GM12878 (cell line): ENCODE measurements around the gene POLG. TPM values are rescaled to one million over a fixed set of nuclear protein-coding genes. Genes with fewer than 3 reads are reported as not detected.

ENCODE experiments used
- ATF7 ChIP-seq: fragments of 450-650 bp; IDR thresholded peaks from 2 replicates; pipeline ENCODE4 v1.6.1; 2016; ENCODE audit warnings: low read depth, mild to moderate bottlenecking
- BMI1 ChIP-seq: fragments of 450-650 bp; IDR thresholded peaks from 2 replicates; pipeline ENCODE4 v1.6.1; 2016; ENCODE audit warnings: mild to moderate bottlenecking, moderate library complexity, borderline replicate concordance
- CBX3 ChIP-seq: fragments of 200-600 bp; sonication (generic); IDR thresholded peaks from 2 replicates; pipeline ENCODE4 v1.6.1; 2016; ENCODE audit warnings: low read depth, borderline replicate concordance
- CHD2 ChIP-seq: IDR thresholded peaks from 2 replicates; pipeline ENCODE4 v1.6.1; 2011; ENCODE audit warnings: low read depth, low read length, improper control_type of control experiment, borderline replicate concordance
- CTCF ChIP-seq, 3 experiments: IDR thresholded peaks in 2 of 3; conservative IDR thresholded peaks in 1 of 3; 2 replicates each; pipeline ENCODE4 v1.5.1; 2011; ENCODE audit warnings: low read depth in 3 of 3, low read length in 3 of 3, mild to moderate bottlenecking in 3 of 3, control low read depth in 2 of 3, moderate library complexity in 2 of 3, inconsistent platforms in 1 of 3, mixed read lengths in 1 of 3; ENCODE audit not compliant: control insufficient read depth in 2 of 3, insufficient read depth in 1 of 3; ENCODE audit errors: extremely low read depth in 1 of 3
- E4F1 ChIP-seq: fragments of 450-650 bp; IDR thresholded peaks from 2 replicates; pipeline ENCODE4 v1.6.1; 2018; ENCODE audit warnings: borderline replicate concordance, mild to moderate bottlenecking; ENCODE audit not compliant: partially characterized antibody
- EGR1 ChIP-seq, 2 experiments: IDR thresholded peaks; 1 replicate in 1 of 2; 2 replicates in 1 of 2; pipeline ENCODE4 v1.6.1; 2011 to 2012; ENCODE audit warnings: low read depth in 2 of 2, low read length in 2 of 2, borderline replicate concordance in 1 of 2, mild to moderate bottlenecking in 1 of 2, moderate library complexity in 1 of 2
- NR2C2 ChIP-seq: IDR thresholded peaks from 2 replicates; pipeline ENCODE4 v1.6.1; 2011; ENCODE audit warnings: borderline replicate concordance, low read depth; ENCODE audit not compliant: control insufficient read depth, insufficient read length
- RFX5 ChIP-seq: IDR thresholded peaks from 2 replicates; pipeline ENCODE4 v1.6.1; 2011; ENCODE audit warnings: low read depth, low read length, improper control_type of control experiment
- ZNF24 ChIP-seq: fragments of 450-650 bp; IDR thresholded peaks from 2 replicates; pipeline ENCODE4 v1.6.1; 2017; ENCODE audit warnings: antibody characterized with exemption, mild to moderate bottlenecking
- ZNF384 ChIP-seq: IDR thresholded peaks from 2 replicates; pipeline ENCODE4 v1.6.1; 2012; ENCODE audit warnings: low read depth, mild to moderate bottlenecking, low read length, improper control_type of control experiment, borderline replicate concordance
- ZNF622 ChIP-seq: fragments of 450-650 bp; IDR thresholded peaks from 2 replicates; pipeline ENCODE4 v1.6.1; 2017; ENCODE audit warnings: mild to moderate bottlenecking, inconsistent platforms
- polyA plus RNA-seq, 11 experiments: library from polyadenylated mRNA; depleted of rRNA in 4 of 11; unstranded in 6 of 11; stranded (reverse) in 5 of 11; fragments of >200 nt; fragmentation: Nextera tagmentation in 4 of 11; fragmentation: Illumina TruSeq in 1 of 11; extraction: Ambion mirVana in 4 of 11; extraction: Trizol in 1 of 11; gene quantifications; 1 replicate in 1 of 11; 2 replicates in 10 of 11; pipeline versions ENCODE4 v1.2.1 to v1.2.3, GENCODE V29; 2011 to 2016; ENCODE audit warnings: inconsistent platforms in 2 of 11, missing spikeins in 2 of 11, low read depth in 1 of 11
- total RNA-seq, 4 experiments: library from RNA; depleted of rRNA in 3 of 4; stranded (reverse); fragments of >200 nt in 3 of 4; fragmentation: Illumina TruSeq in 1 of 4; extraction: Trizol in 1 of 4; gene quantifications; 2 replicates each; pipeline versions ENCODE4 v1.2.1 to v1.2.3, GENCODE V29; 2013 to 2021
- TF ChIP-seq, protein P1 (sequence below): fragments of 450-650 bp; IDR thresholded peaks from 2 replicates; pipeline ENCODE4 v1.6.1; 2017; ENCODE audit warnings: mild to moderate bottlenecking
- TF ChIP-seq, protein P2 (sequence below): fragments of 450-650 bp; formaldehyde crosslinking; IDR thresholded peaks from 2 replicates; pipeline ENCODE4 v1.4.0; 2020; ENCODE audit warnings: mild to moderate bottlenecking, moderate library complexity
- TF ChIP-seq, protein P3 (sequence below): IDR thresholded peaks from 2 replicates; pipeline ENCODE4 v1.6.1; 2012; ENCODE audit warnings: low read length, inconsistent platforms

Gene POLG
- total and polyA plus RNA-seq, 10 of the 15 experiments (the other 5 are each of a cell fraction or from before 2014, with no cell fraction given), result 14.8 to 71.1 (median 33.0) TPM

GRCh38 chr15:89334510-89335297, at the start of gene POLG (continued):
- TF ChIP-seq ZNF384 (no peak), CBX3 (no peak), ZNF622 (no peak), CHD2 (peak; percentile 90; the same call in 1 of the 2 replicates), EGR1 (IDR thresholded peaks at IDR 0.05; ENCODE audit: borderline replicate concordance in 1 of 2, low read depth in 2 of 2, low read length in 2 of 2) (peak; percentile 77 to 98), ZNF24 (peak; percentile 100), NR2C2 (no peak), RFX5 (peak; percentile 81), BMI1 (no peak; the same call in 1 of the 2 replicates), ATF7 (peak; percentile 99), E4F1 (peak; percentile 90), CTCF (IDR thresholded peaks at IDR 0.05 in 2 of 3, conservative IDR thresholded peaks at IDR 0.05 in 1 of 3; ENCODE audit: control insufficient read depth in 2 of 3, extremely low read depth in 1 of 3, insufficient read depth in 1 of 3, low read depth in 3 of 3, low read length in 3 of 3) (no peak)
- TF ChIP-seq, protein P1, sequence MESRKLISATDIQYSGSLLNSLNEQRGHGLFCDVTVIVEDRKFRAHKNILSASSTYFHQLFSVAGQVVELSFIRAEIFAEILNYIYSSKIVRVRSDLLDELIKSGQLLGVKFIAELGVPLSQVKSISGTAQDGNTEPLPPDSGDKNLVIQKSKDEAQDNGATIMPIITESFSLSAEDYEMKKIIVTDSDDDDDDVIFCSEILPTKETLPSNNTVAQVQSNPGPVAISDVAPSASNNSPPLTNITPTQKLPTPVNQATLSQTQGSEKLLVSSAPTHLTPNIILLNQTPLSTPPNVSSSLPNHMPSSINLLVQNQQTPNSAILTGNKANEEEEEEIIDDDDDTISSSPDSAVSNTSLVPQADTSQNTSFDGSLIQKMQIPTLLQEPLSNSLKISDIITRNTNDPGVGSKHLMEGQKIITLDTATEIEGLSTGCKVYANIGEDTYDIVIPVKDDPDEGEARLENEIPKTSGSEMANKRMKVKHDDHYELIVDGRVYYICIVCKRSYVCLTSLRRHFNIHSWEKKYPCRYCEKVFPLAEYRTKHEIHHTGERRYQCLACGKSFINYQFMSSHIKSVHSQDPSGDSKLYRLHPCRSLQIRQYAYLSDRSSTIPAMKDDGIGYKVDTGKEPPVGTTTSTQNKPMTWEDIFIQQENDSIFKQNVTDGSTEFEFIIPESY, result 0 out of 2 replicates have a peak, but pooled peaks have one; percentile 43
- TF ChIP-seq, protein P2, sequence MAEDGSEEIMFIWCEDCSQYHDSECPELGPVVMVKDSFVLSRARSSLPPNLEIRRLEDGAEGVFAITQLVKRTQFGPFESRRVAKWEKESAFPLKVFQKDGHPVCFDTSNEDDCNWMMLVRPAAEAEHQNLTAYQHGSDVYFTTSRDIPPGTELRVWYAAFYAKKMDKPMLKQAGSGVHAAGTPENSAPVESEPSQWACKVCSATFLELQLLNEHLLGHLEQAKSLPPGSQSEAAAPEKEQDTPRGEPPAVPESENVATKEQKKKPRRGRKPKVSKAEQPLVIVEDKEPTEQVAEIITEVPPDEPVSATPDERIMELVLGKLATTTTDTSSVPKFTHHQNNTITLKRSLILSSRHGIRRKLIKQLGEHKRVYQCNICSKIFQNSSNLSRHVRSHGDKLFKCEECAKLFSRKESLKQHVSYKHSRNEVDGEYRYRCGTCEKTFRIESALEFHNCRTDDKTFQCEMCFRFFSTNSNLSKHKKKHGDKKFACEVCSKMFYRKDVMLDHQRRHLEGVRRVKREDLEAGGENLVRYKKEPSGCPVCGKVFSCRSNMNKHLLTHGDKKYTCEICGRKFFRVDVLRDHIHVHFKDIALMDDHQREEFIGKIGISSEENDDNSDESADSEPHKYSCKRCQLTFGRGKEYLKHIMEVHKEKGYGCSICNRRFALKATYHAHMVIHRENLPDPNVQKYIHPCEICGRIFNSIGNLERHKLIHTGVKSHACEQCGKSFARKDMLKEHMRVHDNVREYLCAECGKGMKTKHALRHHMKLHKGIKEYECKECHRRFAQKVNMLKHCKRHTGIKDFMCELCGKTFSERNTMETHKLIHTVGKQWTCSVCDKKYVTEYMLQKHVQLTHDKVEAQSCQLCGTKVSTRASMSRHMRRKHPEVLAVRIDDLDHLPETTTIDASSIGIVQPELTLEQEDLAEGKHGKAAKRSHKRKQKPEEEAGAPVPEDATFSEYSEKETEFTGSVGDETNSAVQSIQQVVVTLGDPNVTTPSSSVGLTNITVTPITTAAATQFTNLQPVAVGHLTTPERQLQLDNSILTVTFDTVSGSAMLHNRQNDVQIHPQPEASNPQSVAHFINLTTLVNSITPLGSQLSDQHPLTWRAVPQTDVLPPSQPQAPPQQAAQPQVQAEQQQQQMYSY, result no peak
- TF ChIP-seq, protein P3, sequence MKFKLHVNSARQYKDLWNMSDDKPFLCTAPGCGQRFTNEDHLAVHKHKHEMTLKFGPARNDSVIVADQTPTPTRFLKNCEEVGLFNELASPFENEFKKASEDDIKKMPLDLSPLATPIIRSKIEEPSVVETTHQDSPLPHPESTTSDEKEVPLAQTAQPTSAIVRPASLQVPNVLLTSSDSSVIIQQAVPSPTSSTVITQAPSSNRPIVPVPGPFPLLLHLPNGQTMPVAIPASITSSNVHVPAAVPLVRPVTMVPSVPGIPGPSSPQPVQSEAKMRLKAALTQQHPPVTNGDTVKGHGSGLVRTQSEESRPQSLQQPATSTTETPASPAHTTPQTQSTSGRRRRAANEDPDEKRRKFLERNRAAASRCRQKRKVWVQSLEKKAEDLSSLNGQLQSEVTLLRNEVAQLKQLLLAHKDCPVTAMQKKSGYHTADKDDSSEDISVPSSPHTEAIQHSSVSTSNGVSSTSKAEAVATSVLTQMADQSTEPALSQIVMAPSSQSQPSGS, result peak; percentile 68; the same call in 1 of the 2 replicates
